DMS153 (cell line): ENCODE results near the gene LBHD2.

Experiments used
- DNase-seq: peaks from one replicate; lab custom pipeline; 2025; lab: John Stamatoyannopoulos, UW

Gene LBHD2

GRCh38 chr14:103121121-103121845 lies 37.3 kb downstream of the LBHD2 start:
- DNase-seq = peak; percentile 29

- DNase-seq = peak; percentile 85
These were observed 38.0 kb downstream of the LBHD2 start for GRCh38 chr14:103121846-103122584.

DNA sequence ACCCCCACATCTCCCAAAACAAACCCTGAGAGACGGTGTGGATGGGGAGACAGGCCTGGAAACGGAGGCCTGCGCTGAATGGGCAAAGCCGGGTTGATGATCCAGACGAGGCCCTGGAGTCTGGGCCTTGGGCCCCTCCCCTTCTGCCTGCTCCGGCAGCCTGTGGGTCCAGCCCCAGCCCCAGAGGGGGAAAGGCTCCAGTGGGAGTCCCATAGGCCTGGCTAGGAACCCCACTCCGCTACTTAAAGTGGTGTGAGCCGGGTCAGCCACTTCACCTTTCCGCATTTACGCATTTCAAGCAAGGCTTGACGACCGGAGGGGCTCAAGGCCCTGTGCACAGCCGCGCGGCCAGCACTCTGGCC lies 38.6 kb downstream of the LBHD2 start:
- DNase-seq = peak; percentile 27

DNA sequence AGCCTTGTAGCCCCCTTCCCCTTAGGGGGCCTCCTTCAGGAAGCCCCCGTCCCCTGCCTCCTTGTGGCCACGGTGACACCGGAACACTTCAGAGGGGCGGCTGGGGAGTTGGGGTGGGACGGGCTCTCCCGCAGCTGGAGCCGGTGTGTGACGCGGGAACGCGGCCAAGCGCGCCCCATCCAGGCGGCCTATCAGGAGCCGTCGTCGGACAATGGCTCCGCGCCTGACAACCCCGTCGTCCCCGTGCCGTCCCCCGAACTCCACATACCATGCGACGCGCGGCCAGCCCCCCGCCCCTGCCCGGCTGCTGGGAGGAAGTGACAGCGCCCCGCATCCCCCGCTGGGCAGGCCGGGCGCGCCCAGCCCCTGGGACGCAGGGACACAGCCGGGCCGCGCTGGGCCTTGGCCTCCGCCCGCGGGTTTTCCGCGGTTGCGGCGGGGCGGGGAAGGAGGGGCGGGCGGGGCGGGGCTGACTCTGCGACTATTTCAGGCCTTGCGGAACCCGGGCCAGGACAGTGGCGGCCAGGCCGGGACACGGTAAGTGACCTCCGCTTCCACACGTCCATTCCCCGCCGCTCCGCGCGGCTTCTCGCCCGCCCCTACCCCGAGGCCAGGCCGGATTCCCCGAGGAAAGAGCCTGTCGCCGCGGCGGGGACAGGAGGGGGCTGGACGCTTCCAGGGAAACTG lies 39.1 kb downstream of the LBHD2 start, which contains the start of gene TNFAIP2:
TNFAIP2 (plus strand) TSS at position 515 of the 687 bp plus-strand sequence. CDS start 2,997 bp downstream, outside the sequence.
- DNase-seq = no peak

- DNase-seq = no peak
These were observed 39.9 kb downstream of the LBHD2 start for GRCh38 chr14:103123634-103124500.

GRCh38 chr14:103124501-103125001 lies 40.5 kb downstream of the LBHD2 start:
- no peak for DNase-seq

GRCh38 chr14:103125098-103126070 lies 41.4 kb downstream of the LBHD2 start:
- DNase-seq = no peak

GRCh38 chr14:103126088-103126872 lies 42.3 kb downstream of the LBHD2 start:
- DNase-seq = no peak

GRCh38 chr14:103126873-103127304 lies 42.9 kb downstream of the LBHD2 start:
- no peak for DNase-seq

DNA sequence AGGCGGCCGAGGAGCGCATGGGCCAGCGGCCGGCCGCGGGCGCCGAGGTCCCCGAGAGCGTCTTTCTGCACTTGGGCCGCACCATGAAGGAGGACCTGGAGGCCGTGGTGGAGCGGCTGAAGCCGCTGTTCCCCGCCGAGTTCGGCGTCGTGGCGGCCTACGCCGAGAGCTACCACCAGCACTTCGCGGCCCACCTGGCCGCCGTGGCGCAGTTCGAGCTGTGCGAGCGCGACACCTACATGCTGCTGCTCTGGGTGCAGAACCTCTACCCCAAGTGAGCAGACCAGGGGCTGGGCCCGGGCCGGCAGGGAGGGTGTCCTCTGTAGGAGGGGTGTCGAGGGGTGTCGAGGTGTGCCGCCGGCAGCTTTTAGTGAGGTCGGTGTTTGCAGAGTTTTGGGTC lies 43.3 kb downstream of the LBHD2 start:
- DNase-seq = no peak

- DNase-seq = no peak
These were observed 44.0 kb downstream of the LBHD2 start for GRCh38 chr14:103127861-103128598.

DNA sequence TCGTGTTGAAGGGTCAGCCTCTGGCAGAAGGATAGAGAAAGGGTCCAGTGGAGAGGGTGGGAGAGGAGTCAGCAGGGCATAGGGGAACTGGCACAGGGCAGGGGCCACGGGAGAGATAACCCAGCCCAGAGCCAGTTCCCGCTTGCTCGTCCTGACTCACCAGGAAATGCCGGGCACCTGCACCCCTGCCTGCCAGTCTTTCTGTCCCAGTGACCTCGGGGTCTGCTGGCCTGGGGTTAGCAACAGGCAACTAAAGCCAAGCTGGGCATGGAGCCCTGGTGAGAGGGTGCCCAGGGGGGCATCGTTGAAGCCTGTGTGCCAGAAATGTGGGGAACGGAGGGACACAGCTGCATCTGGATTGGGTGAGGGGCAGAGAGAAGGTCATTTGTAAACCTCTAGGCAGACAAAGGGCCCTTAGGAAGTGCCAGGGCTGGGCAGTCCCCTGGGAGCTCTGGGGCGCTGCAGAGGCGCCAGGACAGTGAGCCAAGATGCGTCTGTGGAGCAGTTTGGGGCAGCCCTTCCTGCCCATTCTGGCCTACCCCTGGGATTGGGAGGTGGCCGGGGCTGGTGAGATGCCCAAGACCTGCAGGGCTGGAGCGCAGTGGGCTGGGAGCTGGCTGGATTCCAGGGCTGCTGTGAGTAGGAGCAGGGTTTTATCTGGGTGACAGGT lies 44.8 kb downstream of the LBHD2 start:
- no peak for DNase-seq

- no peak for DNase-seq
These were observed 45.4 kb downstream of the LBHD2 start for GRCh38 chr14:103129301-103130016.

GRCh38 chr14:103130017-103130764 lies 46.2 kb downstream of the LBHD2 start:
- no peak for DNase-seq

- DNase-seq = no peak
These were observed 47.0 kb downstream of the LBHD2 start for GRCh38 chr14:103130965-103131364.

DNA sequence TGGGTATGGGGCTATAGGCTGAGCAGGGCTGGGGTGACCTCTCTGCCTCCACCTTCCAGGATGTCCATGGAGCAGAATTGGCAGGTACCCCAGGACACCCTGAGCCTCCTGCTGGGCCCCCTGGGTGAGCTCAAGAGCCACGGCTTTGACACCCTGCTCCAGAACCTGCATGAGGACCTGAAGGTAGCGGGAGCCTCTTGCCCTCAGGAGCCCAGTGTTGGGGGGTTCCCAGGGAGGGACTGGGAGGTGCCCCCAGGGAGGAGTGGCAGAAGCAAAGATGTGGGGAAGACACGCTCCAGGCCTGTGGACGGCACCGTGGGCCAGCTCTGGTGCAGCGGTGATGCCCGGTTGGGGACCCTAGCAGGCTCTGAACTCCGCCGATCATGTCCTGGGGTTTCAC lies 47.6 kb downstream of the LBHD2 start:
- no peak for DNase-seq
